H1 (cell line): Measurements from ENCODE around the gene GFOD1. TPM values are rescaled to one million over a fixed set of nuclear protein-coding genes. Genes with fewer than 3 reads are reported as not detected.
A peak's percentile ranks its signal among the peaks of the same experiment; 100 is the strongest.

Source experiments
- CTCF ChIA-PET: fragments of 300-600 bp; sonication (Branson Sonifier 250); formaldehyde crosslinking; loops from one replicate; lab custom pipeline; 2021; ENCODE audit not compliant: partially characterized antibody; lab: Charles Lee
- POLR2A ChIA-PET: fragments of 300-600 bp; sonication (Branson Sonifier 250); formaldehyde crosslinking; loops from one replicate; lab custom pipeline; 2021; ENCODE audit warnings: inconsistent platforms; ENCODE audit not compliant: partially characterized antibody; lab: Charles Lee
- DNase-seq, 2 experiments: peaks; one replicate each; pipeline versions ENCODE4 v3.0.0 to v3.0.0-alpha.2; 2010 to 2022; ENCODE audit warnings: low spot score in 2 of 2, low read depth in 1 of 2, mixed read lengths in 1 of 2
- FAIRE-seq: peaks from 2 replicates; lab custom pipeline; 2011; peaks lifted over from hg19 to GRCh38; lab: Jason Lieb, UNC
- H2AFZ ChIP-seq: 2 replicates; pipeline ENCODE4 v1.8.1; 2012; ENCODE audit warnings: low read length, inconsistent platforms
- H2AK5ac ChIP-seq: 2 replicates; pipeline ENCODE4 v1.6.1; 2013; ENCODE audit warnings: low read depth, low read length
- H2BK120ac ChIP-seq: replicated peaks from 2 replicates; pipeline ENCODE3; 2013; ENCODE audit warnings: low read depth, low read length, inconsistent platforms
- H2BK12ac ChIP-seq: 2 replicates; pipeline ENCODE4 v1.6.1; 2013; ENCODE audit warnings: low read depth, low read length
- H2BK15ac ChIP-seq: 2 replicates; pipeline ENCODE4 v1.6.1; 2013; ENCODE audit warnings: low read length
- H2BK20ac ChIP-seq: 2 replicates; pipeline ENCODE4 v1.6.1; 2013; ENCODE audit warnings: low read length
- H2BK5ac ChIP-seq: 2 replicates; pipeline ENCODE4 v1.6.1; 2013; ENCODE audit warnings: low read depth, low read length
- H3K14ac ChIP-seq: 2 replicates; pipeline ENCODE4 v1.6.1; 2013; ENCODE audit warnings: inconsistent platforms; ENCODE audit not compliant: insufficient read length
- H3K18ac ChIP-seq: 2 replicates; pipeline ENCODE4 v1.6.1; 2013; ENCODE audit warnings: low read length; ENCODE audit errors: extremely low read depth
- H3K23ac ChIP-seq: 2 replicates; pipeline ENCODE4 v1.6.1; 2013; ENCODE audit warnings: inconsistent platforms; ENCODE audit not compliant: insufficient read length
- H3K23me2 ChIP-seq: 2 replicates; pipeline ENCODE4 v1.6.1; 2013; ENCODE audit warnings: low read depth, low read length
- H3K27ac ChIP-seq: 2 replicates; pipeline ENCODE4 v1.6.1; 2011; ENCODE audit warnings: low read depth, low read length, inconsistent platforms
- H3K27me3 ChIP-seq, 4 experiments: replicated peaks in 1 of 4; 1 replicate in 1 of 4; 2 replicates in 3 of 4; pipeline versions ENCODE4 v1.6.1 to v1.8.1; 2011 to 2013; ENCODE audit warnings: low read length in 3 of 4, mild to moderate bottlenecking in 3 of 4, inconsistent platforms in 2 of 4, mixed read lengths in 2 of 4, moderate library complexity in 1 of 4; ENCODE audit not compliant: control insufficient read depth in 3 of 4, insufficient read depth in 3 of 4; ENCODE audit errors: extremely low read depth in 1 of 4
- H3K36me3 ChIP-seq, 4 experiments: 2 replicates each; pipeline versions ENCODE4 v1.6.1 to v1.8.1; 2011 to 2013; ENCODE audit warnings: mild to moderate bottlenecking in 4 of 4, low read length in 3 of 4, moderate library complexity in 2 of 4, control low read depth in 1 of 4, inconsistent platforms in 1 of 4; ENCODE audit not compliant: insufficient read depth in 4 of 4, control insufficient read depth in 2 of 4
- H3K4ac ChIP-seq: replicated peaks from 2 replicates; pipeline ENCODE3; 2013; ENCODE audit warnings: low read length, low read depth, mixed read lengths, inconsistent platforms; ENCODE audit not compliant: insufficient read length
- H3K4me1 ChIP-seq, 4 experiments: replicated peaks in 1 of 4; 1 replicate in 1 of 4; 2 replicates in 3 of 4; pipeline versions ENCODE4 v1.6.1 to v1.8.1; 2011 to 2013; ENCODE audit warnings: low read length in 3 of 4, inconsistent platforms in 2 of 4, mixed read lengths in 1 of 4; ENCODE audit not compliant: insufficient read depth in 4 of 4, control insufficient read depth in 3 of 4
- H3K4me2 ChIP-seq, 2 experiments: 2 replicates each; pipeline versions ENCODE4 v1.6.1 to v1.8.1; 2011 to 2013; ENCODE audit warnings: low read depth in 2 of 2, low read length in 2 of 2, control low read depth in 1 of 2, inconsistent platforms in 1 of 2, mild to moderate bottlenecking in 1 of 2; ENCODE audit not compliant: insufficient read depth in 1 of 2
- H3K4me3 ChIP-seq, 4 experiments: fragments of 200-600, 300-600 bp in 1 of 4; sonication (generic), shearing (Covaris generic), sonication (Bioruptor Twin) in 1 of 4; 2 replicates each; pipeline versions ENCODE4 v1.5.1 to v1.8.1; 2011 to 2016; ENCODE audit warnings: low read length in 4 of 4, low read depth in 3 of 4, control low read depth in 2 of 4, inconsistent platforms in 2 of 4, mild to moderate bottlenecking in 2 of 4, mixed read lengths in 1 of 4, moderate library complexity in 1 of 4; ENCODE audit not compliant: insufficient read depth in 2 of 4; ENCODE audit errors: extremely low read depth in 1 of 4
- H3K56ac ChIP-seq: replicated peaks from 2 replicates; pipeline ENCODE3; 2013; ENCODE audit warnings: low read depth, mild to moderate bottlenecking, mixed read lengths, low read length, inconsistent platforms; ENCODE audit not compliant: insufficient read length
- H3K79me1 ChIP-seq: 2 replicates; pipeline ENCODE4 v1.6.1; 2013; ENCODE audit warnings: low read depth, low read length, control low read depth
- H3K79me2 ChIP-seq, 2 experiments: 2 replicates each; pipeline versions ENCODE4 v1.6.1 to v1.8.1; 2012 to 2013; ENCODE audit warnings: low read length in 2 of 2, mild to moderate bottlenecking in 2 of 2, inconsistent platforms in 1 of 2; ENCODE audit not compliant: insufficient read depth in 2 of 2, control insufficient read depth in 1 of 2
- H3K9ac ChIP-seq, 4 experiments: replicated peaks in 1 of 4; 1 replicate in 1 of 4; 2 replicates in 3 of 4; pipeline versions ENCODE4 v1.6.1 to v1.8.1; 2011 to 2013; ENCODE audit warnings: low read depth in 3 of 4, low read length in 3 of 4, control low read depth in 2 of 4, mild to moderate bottlenecking in 2 of 4, moderate library complexity in 2 of 4, inconsistent platforms in 1 of 4; ENCODE audit errors: extremely low read depth in 1 of 4
- H3K9me3 ChIP-seq, 2 experiments: 2 replicates each; pipeline versions ENCODE4 v1.6.1 to v1.8.1; 2012 to 2013; ENCODE audit warnings: mild to moderate bottlenecking in 2 of 2, moderate library complexity in 2 of 2, control low read depth in 1 of 2, inconsistent platforms in 1 of 2, low read depth in 1 of 2, low read length in 1 of 2, mixed read lengths in 1 of 2; ENCODE audit not compliant: insufficient read depth in 2 of 2
- H4K20me1 ChIP-seq, 2 experiments: replicated peaks in 1 of 2; 2 replicates each; pipeline versions ENCODE3 to v1.8.1; 2011 to 2013; ENCODE audit warnings: inconsistent platforms in 2 of 2, low read length in 2 of 2, mild to moderate bottlenecking in 1 of 2; ENCODE audit not compliant: insufficient read depth in 2 of 2, control insufficient read depth in 1 of 2
- H4K5ac ChIP-seq: 2 replicates; pipeline ENCODE4 v1.6.1; 2013; ENCODE audit warnings: low read length, low read depth, mixed read lengths, inconsistent platforms; ENCODE audit not compliant: insufficient read length
- H4K8ac ChIP-seq: 2 replicates; pipeline ENCODE4 v1.8.0; 2013; ENCODE audit warnings: mild to moderate bottlenecking, moderate library complexity, low read length, inconsistent platforms; ENCODE audit not compliant: insufficient read depth; ENCODE audit errors: extremely low read depth
- H4K91ac ChIP-seq: replicated peaks from 2 replicates; pipeline ENCODE3; 2013; ENCODE audit warnings: low read length, mixed read lengths, inconsistent platforms; ENCODE audit not compliant: insufficient read length
- BACH1 ChIP-seq: IDR thresholded peaks from 2 replicates; pipeline ENCODE4 v1.6.1; 2012; ENCODE audit warnings: low read length, improper control_type of control experiment
- CBX8 ChIP-seq: fragments of 300-800, 300-1000 bp; sonication (generic); IDR thresholded peaks from 2 replicates; pipeline ENCODE4 v1.7.1; 2016; ENCODE audit warnings: low read depth, low read length, borderline replicate concordance
- CHD1 ChIP-seq: IDR thresholded peaks from 2 replicates; pipeline ENCODE4 v1.6.1; 2012; ENCODE audit warnings: low read depth, low read length, improper control_type of control experiment
- CREB1 ChIP-seq: IDR thresholded peaks from 2 replicates; pipeline ENCODE4 v1.6.1; 2012; ENCODE audit warnings: inconsistent platforms
- EP300 ChIP-seq, 2 experiments: IDR thresholded peaks; 1 replicate in 1 of 2; 2 replicates in 1 of 2; pipeline ENCODE4 v1.6.1; 2011 to 2012; ENCODE audit warnings: low read depth in 2 of 2, low read length in 2 of 2, mild to moderate bottlenecking in 2 of 2, borderline replicate concordance in 1 of 2, inconsistent platforms in 1 of 2, moderate library complexity in 1 of 2
- GABPA ChIP-seq: IDR thresholded peaks from 2 replicates; pipeline ENCODE4 v1.6.1; 2011; ENCODE audit warnings: mild to moderate bottlenecking, low read length, moderate library complexity, borderline replicate concordance; ENCODE audit not compliant: insufficient read depth
- KDM5A ChIP-seq: fragments of 200-600 bp; IDR thresholded peaks from 2 replicates; pipeline ENCODE4 v1.7.1; 2012; ENCODE audit warnings: mild to moderate bottlenecking, low read length, inconsistent platforms, mixed read lengths
- PHF8 ChIP-seq: fragments of 200-600 bp; sonication (generic); conservative IDR thresholded peaks from 2 replicates; pipeline ENCODE4 v1.7.1; 2012; ENCODE audit warnings: low read depth, mild to moderate bottlenecking, inconsistent platforms, low read length, moderate library complexity
- POU5F1 ChIP-seq: IDR thresholded peaks from 2 replicates; pipeline ENCODE4 v1.6.1; 2011; ENCODE audit warnings: low read depth, mild to moderate bottlenecking, low read length, moderate library complexity
- SAP30 ChIP-seq: fragments of 300-600 bp; sonication (generic); IDR thresholded peaks from 2 replicates; pipeline ENCODE4 v1.7.1; 2012; ENCODE audit warnings: low read length, moderate library complexity, mild to moderate bottlenecking, inconsistent platforms; ENCODE audit not compliant: insufficient read depth, insufficient replicate concordance
- SIN3A ChIP-seq, 2 experiments: IDR thresholded peaks in 1 of 2; conservative IDR thresholded peaks in 1 of 2; 2 replicates each; pipeline ENCODE4 v1.6.1; 2011 to 2012; ENCODE audit warnings: low read length in 2 of 2, improper control_type of control experiment in 1 of 2, low read depth in 1 of 2, mild to moderate bottlenecking in 1 of 2
- TAF7 ChIP-seq: optimal IDR thresholded peaks from 2 replicates; pipeline ENCODE3; 2011; ENCODE audit warnings: low read depth, mild to moderate bottlenecking, inconsistent platforms, low read length, moderate library complexity, borderline replicate concordance
- YY1 ChIP-seq: IDR thresholded peaks from 2 replicates; pipeline ENCODE4 v1.6.1; 2011; ENCODE audit warnings: low read depth, mild to moderate bottlenecking, low read length
- WGBS, 2 experiments: shearing (Covaris generic) in 1 of 2; methylation state at CpG; one replicate each; pipeline versions ENCODE4 v1.1.6 to v1.1.7; 2013 to 2015; ENCODE audit warnings: low lambda C conversion rate in 2 of 2, mixed read lengths in 2 of 2, inconsistent platforms in 1 of 2, low coverage in 1 of 2, missing lambda C conversion rate in 1 of 2; ENCODE audit not compliant: insufficient replicate concordance in 2 of 2, insufficient coverage in 1 of 2, insufficient read length in 1 of 2; ENCODE audit errors: extremely low coverage in 1 of 2, missing lambda C conversion rate in 1 of 2; 5-methylcytosine and 5-hydroxymethylcytosine counted together
- polyA plus RNA-seq, 7 experiments: library from polyadenylated mRNA; depleted of rRNA in 3 of 7; stranded (reverse) in 5 of 7; unstranded in 2 of 7; fragments of >200 nt in 5 of 7; fragments of 200-250 nt in 2 of 7; gene quantifications; 1 replicate in 5 of 7; 2 replicates in 1 of 7; 4 replicates in 1 of 7; pipeline versions ENCODE4 v1.2.1 to v1.2.3, GENCODE V29; 2011 to 2013; ENCODE audit warnings: missing spikeins in 2 of 7, mixed read lengths in 2 of 7
- total RNA-seq: library from RNA; stranded (reverse); fragmentation: NEBNext Ultra II Directional; extraction: Animal tissue kit (Norgen Biotek cat#: 25700); gene quantifications from 2 replicates; pipeline ENCODE4 v1.2.1, GENCODE V29; 2021

The GFOD1 gene
- total and polyA plus RNA-seq, 2 of the 8 experiments (the other 6 are each of a cell fraction or from before 2014, with no cell fraction given): 2.5 to 8.8 TPM

- no peak for FAIRE-seq
- H3K79me2 ChIP-seq: peaks cover 0 to 12% of the 10 kb centered on the region in 2 experiments; a peak in 3 of 4 replicates
- peaks cover 0 to 8% (median 3%) of the 10 kb centered on the region in 4 experiments; a peak in 5 of 7 replicates for H3K4me1 ChIP-seq
- H3K56ac ChIP-seq: no peak overlapping the region
- peaks cover 7 to 48% (median 30%) of the 10 kb centered on the region in 4 experiments for H3K27me3 ChIP-seq
- H3K79me1 ChIP-seq: no peaks in the 10 kb centered on the region
- H4K8ac ChIP-seq: no peak overlapping the region
- no peaks in the 10 kb centered on the region for H3K9me3 ChIP-seq
- no peak overlapping the region for H4K91ac ChIP-seq
- ChIA-PET POLR2A (interaction anchor here (0.9 to 2.1 kb wide), 3 partner anchors 10 to 86 kb away, joined by 3 to 5 read pairs (median 3); partner anchors contain the start of gene SIRT5), CTCF (interaction anchor here (0.8 to 2.3 kb wide), 3 partner anchors 20 to 158 kb away, joined by 3 to 6 read pairs (median 4); partner anchors contain the start of gene SIRT5)
- peak in 1 of 2 experiments; percentile 44 for DNase-seq
- H3K23ac ChIP-seq: no peak overlapping the region
- no peak overlapping the region for H3K18ac ChIP-seq
- H3K36me3 ChIP-seq: no peaks in the 10 kb centered on the region
- H3K4ac ChIP-seq: no peak overlapping the region
- no peak overlapping the region; the same call in 1 of the 2 replicates for H2BK20ac ChIP-seq
- H3K23me2 ChIP-seq: peaks cover 29% of the 10 kb centered on the region
- peaks cover 0 to 5% of the 10 kb centered on the region in 2 experiments for H4K20me1 ChIP-seq
- no peak overlapping the region for H4K5ac ChIP-seq
- peak overlapping the region; percentile 31; the same call in 1 of the 2 replicates for H2BK15ac ChIP-seq
- H2BK5ac ChIP-seq: no peak overlapping the region
- H3K4me2 ChIP-seq: peak overlapping the region; percentile 90 to 92; a peak in 3 of 4 replicates
- H2AFZ ChIP-seq: no peak overlapping the region
- no peak overlapping the region for H3K14ac ChIP-seq
- no peak overlapping the region for H2AK5ac ChIP-seq
- no peak overlapping the region for H3K9ac ChIP-seq
- H3K4me3 ChIP-seq: peak overlapping the region in 1 of 4 experiments; percentile 87; a peak in 1 of 8 replicates
- 79% methylated on average over 8 of the region's 8 CpGs; no CpG with 5 or more reads in 1 of the 2 experiments for WGBS, 2 experiments
- H3K27ac ChIP-seq: no peak overlapping the region
- no peak overlapping the region for H2BK120ac ChIP-seq
- 0 out of 2 replicates have a peak overlapping the region, but pooled peaks have one; percentile 68 for H2BK12ac ChIP-seq
- TF ChIP-seq TAF7 (no peak), BACH1 (no peak), CREB1 (no peak), GABPA (no peak), YY1 (no peak), SIN3A (conservative IDR thresholded peaks at IDR 0.05 in 1 of 2, IDR thresholded peaks at IDR 0.05 in 1 of 2; ENCODE audit: low read depth in 1 of 2, low read length in 2 of 2) (no peak), EP300 (IDR thresholded peaks at IDR 0.05; ENCODE audit: borderline replicate concordance in 1 of 2, low read depth in 2 of 2, low read length in 2 of 2) (no peak), KDM5A (no peak), SAP30 (no peak), PHF8 (no peak), CBX8 (no peak), CHD1 (no peak), POU5F1 (no peak)
These were observed 1.5 kb upstream of the GFOD1 start for GRCh38 chr6:13488896-13489237.
